HG03457 (cell line): ENCODE measurements around the gene PDSS2.
"Not testable (repeated sequence)": the region's sequence is repeated elsewhere in the genome, so short reads cannot be mapped to it uniquely, and the experiment has no call there.

Experiments
- ATAC-seq: cut with Tn5 transposase; IDR thresholded peaks from one replicate; pipeline ENCODE4 v1.9.1; 2021; ENCODE audit warnings: moderate number of reproducible peaks; ENCODE audit not compliant: unreplicated experiment

The PDSS2 gene

GRCh38 chr6:107230448-107230847 lies 228.9 kb downstream of the PDSS2 start:
- ATAC-seq: no peak

DNA sequence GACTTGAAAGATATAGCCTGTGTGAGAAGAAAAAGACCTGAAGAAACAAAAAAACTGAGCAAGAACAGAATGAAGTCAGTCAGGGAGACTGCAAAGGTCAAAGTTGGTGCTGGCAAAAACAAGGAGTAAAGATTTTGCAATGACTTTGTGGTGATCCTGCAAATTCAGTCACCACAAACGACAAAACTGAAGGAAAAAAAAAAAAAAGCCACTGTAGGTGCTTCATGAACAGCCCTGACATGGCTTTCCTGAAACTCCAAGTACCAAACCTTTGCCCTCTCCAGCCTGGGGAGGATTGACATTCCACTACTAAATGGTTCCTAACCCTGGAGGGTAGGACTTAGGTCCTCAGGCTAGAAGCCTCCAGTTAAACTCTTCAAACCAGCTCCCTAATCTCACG lies 229.3 kb downstream of the PDSS2 start:
- ATAC-seq: no peak

- no peak for ATAC-seq
These were observed 230.6 kb downstream of the PDSS2 start for GRCh38 chr6:107228754-107229153.

DNA sequence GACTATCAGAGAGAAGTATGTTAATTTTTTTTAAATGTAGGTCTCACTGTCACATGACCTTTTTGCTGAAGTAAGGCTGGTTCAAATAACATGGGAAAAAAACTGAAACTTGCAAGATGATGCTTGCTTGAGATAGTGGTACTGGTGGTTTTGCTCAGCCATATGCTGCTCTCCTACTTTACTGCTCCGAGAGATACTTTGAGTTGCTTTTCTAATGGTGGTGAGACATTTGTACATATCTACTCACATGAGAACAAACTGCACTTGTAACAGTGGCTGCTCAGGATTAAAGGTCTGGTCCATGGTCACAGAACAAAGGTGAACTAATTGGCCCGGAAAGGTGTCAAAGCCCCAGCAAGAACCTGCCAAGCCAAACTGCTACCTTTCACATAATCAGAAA lies 237.8 kb downstream of the PDSS2 start:
- ATAC-seq: no peak

DNA sequence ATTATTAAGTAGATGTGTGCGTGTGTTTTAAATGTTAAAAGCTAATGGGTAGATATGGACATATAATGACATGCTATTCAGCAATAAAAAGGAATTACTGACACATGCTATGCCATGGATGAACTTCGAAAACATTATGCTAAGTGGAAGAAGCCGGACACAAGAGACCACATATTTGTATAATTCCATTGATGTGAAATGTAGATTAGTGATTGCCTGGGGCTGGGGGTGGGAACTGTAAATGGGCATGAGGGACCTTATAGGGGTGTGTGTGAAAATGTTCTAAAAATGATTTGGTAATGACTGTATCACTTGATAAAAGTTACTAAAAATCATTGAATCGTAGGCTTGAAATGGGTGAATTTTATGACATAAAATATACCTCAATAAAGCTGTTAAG lies 239.5 kb downstream of the PDSS2 start:
- no peak for ATAC-seq

- ATAC-seq: no peak
These were observed 241.2 kb downstream of the PDSS2 start for GRCh38 chr6:107218142-107218541.

DNA sequence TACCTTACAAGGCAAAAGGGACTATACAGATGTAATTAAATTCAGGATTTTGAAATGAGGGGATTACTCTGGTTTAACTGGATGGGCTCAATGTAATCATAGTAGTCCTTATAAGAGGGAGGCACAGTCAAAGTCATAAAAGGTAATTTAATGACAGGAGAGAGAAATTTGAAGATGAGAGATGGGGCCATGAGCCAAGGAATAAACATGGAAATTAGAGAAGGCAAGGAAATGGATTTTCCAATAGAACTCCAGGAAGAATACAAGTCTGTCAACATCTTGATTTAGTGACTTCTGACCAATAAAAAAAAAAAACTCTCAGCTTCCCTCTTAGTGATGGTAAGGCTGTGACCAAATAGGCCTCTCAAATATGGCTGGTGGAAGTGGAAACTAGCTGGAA lies 242.1 kb downstream of the PDSS2 start:
- ATAC-seq: no peak

GRCh38 chr6:107216197-107216933 lies 243.0 kb downstream of the PDSS2 start:
- no peak for ATAC-seq

DNA sequence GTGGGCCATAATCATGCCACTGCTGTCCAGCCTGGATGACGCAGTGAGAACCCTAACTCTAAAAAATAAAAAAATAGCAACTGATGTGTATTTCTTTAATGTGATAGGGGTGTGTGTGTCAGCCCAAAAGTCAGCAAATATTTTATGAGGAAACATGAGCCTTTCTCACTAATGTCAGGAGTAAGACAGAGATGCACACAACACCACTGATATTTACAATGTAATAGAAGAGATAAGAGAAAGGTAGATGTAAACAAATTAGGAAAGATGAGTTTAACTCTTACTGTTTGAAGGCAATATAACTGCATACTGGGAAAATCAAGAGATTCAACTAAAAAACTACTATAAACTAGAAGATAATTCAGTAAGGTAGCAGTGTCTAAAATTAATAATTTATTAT lies 244.0 kb downstream of the PDSS2 start:
- no peak for ATAC-seq

GRCh38 chr6:107214655-107215054 lies 244.7 kb downstream of the PDSS2 start:
- no peak for ATAC-seq

- ATAC-seq: no peak
These were observed 249.7 kb downstream of the PDSS2 start for GRCh38 chr6:107209406-107210305.

GRCh38 chr6:107207251-107207873 lies 252.0 kb downstream of the PDSS2 start:
- ATAC-seq: no peak

GRCh38 chr6:107205058-107205998 lies 254.0 kb downstream of the PDSS2 start:
- no peak for ATAC-seq

- no peak for ATAC-seq
These were observed 256.4 kb downstream of the PDSS2 start for GRCh38 chr6:107202876-107203468.

- ATAC-seq: no peak
These were observed 260.5 kb downstream of the PDSS2 start for GRCh38 chr6:107198631-107199416.

- no peak for ATAC-seq
These were observed 263.2 kb downstream of the PDSS2 start for GRCh38 chr6:107196152-107196551.

DNA sequence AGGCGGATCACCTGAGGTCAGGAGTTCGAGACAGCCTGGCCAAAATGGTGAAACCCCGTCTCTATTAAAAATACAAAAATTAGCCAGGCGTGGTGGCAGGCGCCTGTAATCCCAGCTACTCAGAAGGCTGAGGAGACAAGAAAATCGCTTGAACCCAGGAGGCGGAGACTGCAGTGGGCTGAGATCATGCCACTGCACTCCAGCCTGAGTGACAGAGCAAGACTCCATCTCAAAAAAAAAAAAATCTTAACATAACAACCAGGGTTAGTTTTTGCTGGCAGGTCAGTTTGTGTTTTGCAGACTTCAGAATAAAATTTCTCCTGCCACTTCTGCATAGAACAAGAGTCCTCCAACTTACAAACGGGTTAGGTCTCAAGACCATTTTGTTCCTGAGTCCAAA lies 264.6 kb downstream of the PDSS2 start:
- not testable (repeated sequence) for ATAC-seq

- ATAC-seq: no peak
These were observed 266.5 kb downstream of the PDSS2 start for GRCh38 chr6:107192830-107193229.

DNA sequence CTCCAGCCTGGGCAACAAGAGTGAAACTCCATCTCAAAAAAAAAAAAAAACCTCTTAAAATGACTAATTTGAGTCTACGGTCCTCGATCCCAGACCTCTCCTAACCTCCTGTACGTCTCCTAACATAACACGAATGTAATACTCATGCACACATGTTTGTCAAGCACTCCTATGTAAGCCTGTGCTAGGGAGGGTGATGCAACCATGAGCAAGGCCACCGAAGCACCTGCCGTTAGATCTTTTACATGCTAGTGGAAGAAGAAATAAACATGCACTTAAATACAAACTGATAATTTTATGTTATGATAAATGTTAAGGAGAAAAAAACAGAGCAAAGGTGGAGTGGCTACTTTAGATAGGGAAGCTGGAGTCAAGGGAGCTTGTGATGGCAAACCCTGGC lies 271.7 kb downstream of the PDSS2 start:
- no peak for ATAC-seq
